ES-I3 (cell line): ENCODE data around the gene UBAC2.

Experiments
- H3K36me3 ChIP-seq: 2 replicates; pipeline ENCODE4 v1.6.1; 2013; ENCODE audit warnings: mild to moderate bottlenecking, low read length, control low read depth, moderate library complexity; ENCODE audit not compliant: insufficient read depth
- H3K4me1 ChIP-seq: 2 replicates; pipeline ENCODE4 v1.6.1; 2013; ENCODE audit warnings: mild to moderate bottlenecking, control low read depth, low read length; ENCODE audit not compliant: insufficient read depth
- H3K9ac ChIP-seq: 2 replicates; pipeline ENCODE4 v1.6.1; 2013; ENCODE audit warnings: low read depth, mild to moderate bottlenecking, low read length, moderate library complexity
- H3K9me3 ChIP-seq: 2 replicates; pipeline ENCODE4 v1.6.1; 2013; ENCODE audit warnings: mild to moderate bottlenecking, low read length, moderate library complexity; ENCODE audit not compliant: control insufficient read depth, insufficient read depth

Gene UBAC2

DNA sequence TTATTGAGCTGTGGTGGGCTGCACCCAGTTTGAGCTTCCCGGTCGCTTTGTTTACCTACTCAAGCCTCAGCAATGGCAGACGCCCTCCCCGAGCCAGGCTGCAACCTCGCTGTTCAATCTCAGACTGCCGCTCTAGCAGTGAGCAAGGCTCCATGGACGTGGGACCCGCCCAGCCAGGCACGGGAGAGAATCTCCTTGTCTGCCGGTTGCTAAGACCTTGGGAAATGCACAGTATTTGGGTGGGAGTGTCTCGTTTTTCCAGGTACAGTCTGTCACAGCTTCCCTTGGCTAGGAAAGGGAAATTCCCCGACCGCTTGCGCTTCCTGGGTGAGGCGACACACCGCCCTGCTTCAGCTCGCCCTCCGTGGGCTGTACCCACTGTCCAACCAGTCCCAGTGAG, 27.7 kb upstream of the UBAC2 start:
- H3K36me3 ChIP-seq = no peaks in the 10 kb centered on the region
- H3K9ac ChIP-seq = no peak overlapping the region
- no peaks in the 10 kb centered on the region for H3K9me3 ChIP-seq
- H3K4me1 ChIP-seq = no peaks in the 10 kb centered on the region

DNA sequence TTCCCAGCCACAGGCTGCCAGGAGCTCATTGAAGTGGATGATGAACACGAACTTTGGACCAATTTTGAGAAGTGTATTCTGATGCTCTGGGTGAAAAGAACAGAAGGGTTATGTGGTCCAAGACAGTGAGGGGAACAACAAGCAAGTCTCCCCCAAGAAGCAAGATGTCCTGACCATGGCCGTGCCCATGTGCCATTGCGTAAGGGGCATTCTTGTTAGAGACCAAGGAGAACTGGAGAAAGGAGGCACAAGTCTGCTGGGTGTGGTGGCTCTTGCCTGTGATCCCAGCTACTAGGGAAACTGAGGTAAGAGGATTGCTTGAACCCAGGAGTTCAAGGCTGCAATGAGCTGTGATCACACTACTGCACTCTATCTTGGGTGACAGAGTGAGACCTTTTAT, 27.0 kb upstream of the UBAC2 start:
- Histone ChIP-seq H3K9me3 (no peaks in the 10 kb centered on the region), H3K9ac (no peak overlapping the region), H3K4me1 (no peaks in the 10 kb centered on the region), H3K36me3 (no peaks in the 10 kb centered on the region)

DNA sequence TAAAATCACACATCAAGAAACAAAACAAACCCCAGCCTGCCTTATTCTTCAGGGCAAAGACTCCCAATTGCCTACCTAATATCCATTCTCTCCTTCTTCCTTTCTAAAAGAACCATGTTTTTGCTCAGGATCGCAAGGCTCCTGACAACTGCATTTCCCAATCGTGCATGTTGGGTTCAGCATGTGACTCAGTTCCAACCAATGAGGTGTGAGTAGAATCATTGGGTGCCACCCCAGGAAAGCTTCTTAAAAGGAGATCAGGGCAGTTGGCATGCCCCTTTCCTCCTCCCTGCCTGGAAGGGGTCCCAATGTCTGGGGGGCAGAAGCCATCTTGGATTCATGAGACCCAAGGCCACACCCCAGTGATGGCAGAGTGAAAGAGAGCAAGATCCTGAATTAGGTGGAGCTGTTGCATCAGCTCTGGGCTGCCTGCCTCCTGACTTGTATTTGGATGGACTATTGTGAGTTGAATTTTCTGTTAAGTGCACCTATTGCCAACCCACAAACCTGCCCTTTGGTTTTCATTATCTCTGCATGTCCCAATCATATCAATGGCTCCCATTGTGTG, 26.0 kb upstream of the UBAC2 start:
- no peaks in the 10 kb centered on the region for H3K36me3 ChIP-seq
- no peak overlapping the region for H3K9ac ChIP-seq
- H3K4me1 ChIP-seq = no peaks in the 10 kb centered on the region
- H3K9me3 ChIP-seq = no peaks in the 10 kb centered on the region

DNA sequence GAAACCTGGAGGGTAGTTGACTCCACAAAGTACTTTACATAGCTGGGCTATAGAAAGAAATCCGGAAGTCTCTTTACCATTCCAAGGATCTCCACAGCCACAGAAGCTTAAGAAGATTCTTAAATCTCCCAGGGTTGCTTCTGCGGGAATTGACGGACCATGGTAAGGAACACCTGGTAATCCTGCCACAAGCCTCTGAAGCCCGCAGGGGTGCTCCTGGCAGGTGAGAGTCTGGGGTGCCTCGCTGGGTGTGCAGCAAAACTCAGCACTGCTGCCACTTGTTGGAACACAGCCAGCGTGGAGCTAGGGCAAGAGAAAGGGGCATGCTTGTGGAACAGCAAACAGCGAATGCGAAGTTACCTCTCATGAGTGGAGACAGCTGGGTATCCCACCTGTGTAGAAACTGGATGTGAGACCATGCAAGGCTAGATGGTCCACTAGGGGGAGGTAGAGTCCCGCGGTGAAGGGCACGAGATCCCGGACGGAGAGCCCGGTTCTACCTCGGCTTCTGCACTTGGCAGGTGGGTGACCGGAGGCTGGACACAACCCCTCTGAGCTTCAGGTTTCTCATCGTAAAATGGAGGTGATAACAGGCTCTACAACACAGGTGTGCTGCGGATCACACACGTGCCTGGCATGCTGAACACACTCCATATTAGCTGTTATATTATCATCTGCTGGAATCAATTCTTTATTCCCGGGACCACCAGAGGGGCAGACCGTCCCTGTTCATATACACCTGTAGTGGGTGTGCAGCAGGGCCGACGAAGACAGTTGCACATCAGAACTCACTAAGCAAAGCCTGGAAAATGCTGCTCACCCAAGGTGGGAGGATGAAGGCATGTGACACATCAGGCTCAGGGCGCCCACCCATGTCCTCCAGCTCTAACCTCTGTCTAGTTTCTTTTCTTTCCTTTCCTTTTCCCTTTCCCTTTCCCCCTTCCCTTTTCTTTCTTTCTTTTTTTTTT, 24.1 kb upstream of the UBAC2 start:
- Histone ChIP-seq H3K4me1 (no peaks in the 10 kb centered on the region), H3K36me3 (no peaks in the 10 kb centered on the region), H3K9me3 (no peaks in the 10 kb centered on the region), H3K9ac (no peak overlapping the region)

- Histone ChIP-seq H3K9me3 (no peaks in the 10 kb centered on the region; the same call in 1 of the 2 replicates), H3K36me3 (no peaks in the 10 kb centered on the region), H3K4me1 (no peaks in the 10 kb centered on the region), H3K9ac (no peak overlapping the region)
Measured at GRCh38 chr13:99178636-99179035, 22.0 kb upstream of the UBAC2 start.

- Histone ChIP-seq H3K9ac (no peak overlapping the region), H3K36me3 (no peaks in the 10 kb centered on the region), H3K4me1 (no peaks in the 10 kb centered on the region), H3K9me3 (no peaks in the 10 kb centered on the region; the same call in 1 of the 2 replicates)
Measured at GRCh38 chr13:99179460-99179859, 21.2 kb upstream of the UBAC2 start.

DNA sequence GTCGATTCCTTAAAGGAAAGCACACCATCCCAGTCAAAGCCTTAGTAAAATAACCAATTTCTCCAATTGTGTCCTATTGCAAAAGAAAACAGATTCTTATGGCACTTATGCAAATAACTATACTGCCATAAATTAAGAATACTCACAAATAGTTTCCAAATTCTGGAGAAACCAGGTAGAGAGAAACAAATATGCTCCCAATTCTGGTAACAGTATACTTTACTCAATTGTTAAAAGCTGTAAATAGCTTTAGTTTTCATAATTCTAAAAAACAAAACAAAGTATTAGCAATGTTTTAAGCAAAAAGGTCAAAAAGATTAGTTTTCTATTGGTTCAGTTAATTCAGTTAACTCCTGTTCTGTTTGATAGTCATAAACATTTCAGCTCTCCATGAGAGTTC, 18.2 kb upstream of the UBAC2 start:
- H3K4me1 ChIP-seq = no peaks in the 10 kb centered on the region
- H3K36me3 ChIP-seq = no peaks in the 10 kb centered on the region
- H3K9me3 ChIP-seq = no peaks in the 10 kb centered on the region; the same call in 1 of the 2 replicates
- no peak overlapping the region for H3K9ac ChIP-seq

DNA sequence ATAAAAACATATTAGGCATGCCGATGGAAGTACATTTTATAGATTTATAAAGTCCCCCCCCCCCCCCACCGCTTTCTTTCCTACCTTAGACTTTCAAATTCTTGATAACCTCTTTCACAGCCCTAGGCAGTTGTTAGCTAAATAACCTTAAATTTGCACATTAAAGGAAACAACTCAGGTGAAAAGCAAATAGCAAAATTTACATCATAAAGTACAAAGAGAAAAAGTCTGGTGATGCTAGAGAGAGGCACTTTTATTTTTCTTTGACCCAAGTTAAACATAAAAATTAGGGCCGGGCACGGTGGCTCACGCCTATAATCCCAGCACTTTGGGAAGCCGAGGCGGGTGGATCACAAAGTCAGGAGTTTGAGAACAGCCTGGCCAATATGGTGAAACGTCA, 15.0 kb upstream of the UBAC2 start:
- H3K9ac ChIP-seq = no peak overlapping the region
- no peaks in the 10 kb centered on the region; the same call in 1 of the 2 replicates for H3K9me3 ChIP-seq
- H3K36me3 ChIP-seq = no peaks in the 10 kb centered on the region
- H3K4me1 ChIP-seq = no peaks in the 10 kb centered on the region

DNA sequence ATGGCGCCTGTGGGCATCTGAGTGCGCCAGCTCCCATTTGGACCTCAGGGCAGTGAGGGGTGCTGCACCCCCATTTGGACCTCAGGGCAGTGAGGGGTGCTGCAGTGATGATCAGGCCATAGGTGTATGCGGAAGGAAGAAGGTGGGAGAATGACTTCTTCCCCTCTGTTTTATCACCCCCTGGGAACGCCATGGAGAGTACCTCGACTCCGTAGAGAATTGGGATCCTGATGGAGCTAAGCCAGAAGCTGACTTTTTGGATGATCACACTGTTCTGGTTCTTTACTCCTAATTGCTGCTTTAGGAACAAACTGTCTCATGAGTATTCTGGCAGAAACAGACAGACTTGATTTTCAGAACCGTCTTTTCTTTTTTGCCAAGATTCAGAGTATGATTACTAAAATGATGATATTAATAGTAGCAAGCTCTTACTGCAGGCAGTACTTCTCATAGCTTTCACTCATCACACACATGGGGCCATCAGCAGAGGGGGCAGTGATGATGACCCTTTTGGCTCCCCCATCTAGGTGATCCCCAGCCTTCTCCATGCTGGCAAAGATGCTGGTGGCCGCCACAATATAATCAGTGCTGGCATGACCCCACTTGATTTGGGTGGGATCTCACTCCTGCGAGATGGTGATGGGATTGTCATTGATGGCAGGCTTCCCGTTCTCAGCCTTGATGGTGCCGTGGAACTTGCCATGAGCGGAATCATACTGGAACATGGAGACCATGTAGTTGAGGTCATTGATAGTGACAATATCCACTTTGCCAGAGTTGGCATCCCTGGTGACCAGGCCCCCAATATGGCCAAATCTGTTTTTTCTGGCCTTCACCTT, 10.3 kb upstream of the UBAC2 start:
- H3K4me1 ChIP-seq = no peaks in the 10 kb centered on the region
- H3K9me3 ChIP-seq = no peaks in the 10 kb centered on the region
- no peak overlapping the region for H3K9ac ChIP-seq
- no peaks in the 10 kb centered on the region for H3K36me3 ChIP-seq

GRCh38 chr13:99191336-99191899, 9.2 kb upstream of the UBAC2 start:
- Histone ChIP-seq H3K9me3 (no peaks in the 10 kb centered on the region), H3K36me3 (no peaks in the 10 kb centered on the region), H3K4me1 (no peaks in the 10 kb centered on the region), H3K9ac (no peak overlapping the region)

DNA sequence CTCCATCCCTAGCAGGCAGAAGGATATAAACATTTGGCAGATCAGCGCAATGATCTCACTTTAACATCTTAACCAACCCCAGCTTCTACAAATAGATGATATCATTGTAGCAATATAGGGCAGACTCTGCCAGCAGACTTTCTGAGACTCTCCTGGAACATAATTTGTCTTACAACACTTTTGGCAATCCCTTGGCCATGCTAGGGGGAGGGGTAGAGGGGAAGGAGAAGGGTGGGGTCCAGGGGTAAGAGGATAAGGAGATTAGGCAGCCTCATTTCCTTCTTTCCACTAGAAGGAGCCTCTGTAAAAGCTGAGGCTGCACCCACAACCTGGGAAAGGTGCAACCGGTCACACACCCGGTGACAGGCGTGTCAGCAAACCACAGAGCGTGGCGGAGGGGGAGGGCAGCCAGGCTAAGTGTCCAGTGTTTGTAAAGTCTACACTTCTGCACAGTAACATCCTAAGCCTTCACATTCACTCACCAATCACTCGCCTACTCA, 8.7 kb upstream of the UBAC2 start:
- Histone ChIP-seq H3K36me3 (no peaks in the 10 kb centered on the region), H3K4me1 (no peaks in the 10 kb centered on the region), H3K9ac (no peak overlapping the region), H3K9me3 (no peaks in the 10 kb centered on the region)

GRCh38 chr13:99192480-99192879, 8.2 kb upstream of the UBAC2 start:
- Histone ChIP-seq H3K9ac (no peak overlapping the region), H3K36me3 (no peaks in the 10 kb centered on the region), H3K9me3 (no peaks in the 10 kb centered on the region), H3K4me1 (no peaks in the 10 kb centered on the region)

- H3K36me3 ChIP-seq = no peaks in the 10 kb centered on the region
- no peaks in the 10 kb centered on the region for H3K4me1 ChIP-seq
- no peak overlapping the region for H3K9ac ChIP-seq
- no peaks in the 10 kb centered on the region for H3K9me3 ChIP-seq
Measured at GRCh38 chr13:99193152-99193551, 7.5 kb upstream of the UBAC2 start.

DNA sequence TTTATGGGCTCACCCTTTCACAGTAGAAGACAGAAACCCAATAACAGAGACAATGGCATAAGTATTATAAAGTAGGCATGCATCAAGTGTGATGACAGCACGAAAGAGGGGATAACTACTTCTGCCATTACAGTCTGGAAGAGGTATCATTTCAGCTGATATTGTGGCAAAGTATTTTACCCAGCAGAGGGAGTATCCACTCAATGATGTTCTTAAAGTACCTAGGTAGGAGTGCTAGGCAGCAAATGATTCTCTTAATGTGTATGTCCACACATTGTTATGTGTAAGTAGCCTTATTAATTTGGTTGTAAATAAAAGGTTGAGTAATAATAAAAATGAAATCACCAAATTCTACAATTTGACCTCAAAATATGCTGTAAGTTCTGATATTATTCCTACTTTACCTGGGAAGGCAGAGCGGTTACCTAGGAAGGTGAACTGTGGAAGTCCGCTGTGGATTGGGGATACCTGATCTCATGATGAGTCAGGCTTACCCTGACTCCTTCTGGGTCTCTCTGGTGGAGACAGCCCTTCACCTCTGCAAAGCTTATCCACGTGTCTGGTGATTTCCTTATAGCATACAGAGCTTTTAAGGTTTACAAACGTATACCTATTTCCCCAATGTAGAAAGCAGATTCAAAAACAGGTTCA, 4.1 kb upstream of the UBAC2 start:
- Histone ChIP-seq H3K9me3 (no peaks in the 10 kb centered on the region), H3K9ac (no peak overlapping the region), H3K36me3 (no peaks in the 10 kb centered on the region), H3K4me1 (no peaks in the 10 kb centered on the region)
